GM10847 (cell line): ENCODE data around the gene ERVK3-1.
A peak's percentile ranks its signal among the peaks of the same experiment; 100 is the strongest.

Experiments used
- POLR2A ChIP-seq: IDR thresholded peaks from 2 replicates; pipeline ENCODE4 v1.6.1; 2011; ENCODE audit not compliant: insufficient read length; ENCODE audit errors: extremely low read depth

Gene ERVK3-1

DNA sequence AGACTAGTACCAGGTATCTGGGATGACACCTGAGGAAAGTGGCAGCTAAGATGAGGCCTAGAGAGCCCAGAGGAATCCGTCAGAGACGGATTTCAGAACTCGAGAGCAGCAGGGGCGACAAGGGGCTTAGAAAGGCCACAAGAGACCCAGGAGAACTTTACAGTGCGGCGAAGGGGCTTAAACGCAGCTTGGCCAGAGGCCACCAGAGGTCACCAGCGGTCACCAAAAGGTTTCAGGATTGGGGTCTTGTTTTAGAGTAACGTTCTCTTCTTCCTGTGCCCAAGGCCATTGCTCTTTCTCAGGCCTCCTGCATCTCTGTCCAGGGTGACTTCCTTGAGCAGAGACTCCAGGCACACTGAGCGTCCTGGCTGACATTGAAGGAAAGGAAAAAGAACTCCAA is 23.8 kb downstream of the ERVK3-1 start:
- TF ChIP-seq POLR2A, result no peak

DNA sequence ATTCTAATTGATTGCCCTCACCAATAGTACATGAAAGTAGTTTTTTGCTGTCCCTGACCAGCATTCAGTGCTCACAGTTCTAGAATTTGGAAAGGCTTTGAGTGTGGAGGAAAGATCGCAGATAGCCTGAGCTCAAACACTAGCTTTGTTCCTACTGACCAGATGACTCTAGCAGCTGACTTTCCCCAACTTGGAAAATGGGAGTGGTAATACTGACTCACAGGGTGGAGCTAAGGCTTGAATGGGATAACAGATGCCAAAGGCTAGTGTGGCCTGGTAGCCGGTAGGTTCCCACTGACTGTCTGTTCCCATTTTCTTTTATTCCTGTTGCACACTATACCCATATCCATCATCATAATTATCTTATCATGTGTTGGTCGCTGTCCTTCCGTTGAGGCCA is 25.3 kb downstream of the ERVK3-1 start:
- TF ChIP-seq POLR2A, result no peak

DNA sequence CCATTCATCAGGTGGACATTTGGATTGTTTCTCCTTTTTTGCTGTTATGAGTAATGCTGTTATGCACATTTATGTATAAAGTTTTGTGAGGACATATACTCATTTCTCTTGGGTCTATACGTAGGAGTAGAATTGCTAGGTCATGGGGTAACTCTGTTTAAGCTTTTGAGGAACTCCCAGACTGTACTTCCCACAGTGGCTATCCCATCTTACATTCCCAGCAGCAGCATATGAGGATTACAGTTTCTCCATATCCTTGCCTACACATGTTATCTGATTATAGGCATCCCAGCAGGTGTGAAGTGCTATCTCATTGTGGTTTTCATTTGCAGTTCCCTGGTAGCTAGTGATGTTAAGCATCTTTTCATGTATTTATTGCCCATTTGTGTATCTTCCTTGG is 27.5 kb downstream of the ERVK3-1 start:
- no peak for TF ChIP-seq POLR2A

DNA sequence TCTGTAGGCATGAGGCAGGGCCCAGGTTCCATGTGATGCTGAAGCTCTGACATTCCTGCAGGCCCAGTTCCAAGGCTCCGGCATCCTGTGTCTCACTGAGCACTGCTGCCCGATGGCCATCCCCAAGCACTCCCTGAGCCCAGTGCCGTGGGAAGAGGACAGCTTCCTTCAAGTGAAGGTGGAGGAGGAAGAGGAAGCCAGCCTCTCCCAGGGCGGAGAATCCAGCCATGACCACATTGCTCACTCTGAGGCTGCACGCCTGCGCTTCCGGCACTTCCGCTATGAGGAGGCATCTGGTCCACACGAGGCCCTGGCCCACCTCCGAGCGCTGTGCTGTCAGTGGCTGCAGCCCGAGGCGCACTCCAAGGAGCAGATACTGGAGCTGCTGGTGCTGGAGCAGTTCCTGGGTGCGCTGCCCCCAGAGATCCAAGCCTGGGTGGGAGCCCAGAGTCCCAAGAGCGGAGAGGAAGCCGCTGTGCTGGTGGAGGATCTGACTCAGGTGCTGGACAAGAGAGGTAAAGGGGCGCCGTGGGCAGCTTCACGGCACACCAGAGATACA is 29.6 kb downstream of the ERVK3-1 start:
- no peak for TF ChIP-seq POLR2A

DNA sequence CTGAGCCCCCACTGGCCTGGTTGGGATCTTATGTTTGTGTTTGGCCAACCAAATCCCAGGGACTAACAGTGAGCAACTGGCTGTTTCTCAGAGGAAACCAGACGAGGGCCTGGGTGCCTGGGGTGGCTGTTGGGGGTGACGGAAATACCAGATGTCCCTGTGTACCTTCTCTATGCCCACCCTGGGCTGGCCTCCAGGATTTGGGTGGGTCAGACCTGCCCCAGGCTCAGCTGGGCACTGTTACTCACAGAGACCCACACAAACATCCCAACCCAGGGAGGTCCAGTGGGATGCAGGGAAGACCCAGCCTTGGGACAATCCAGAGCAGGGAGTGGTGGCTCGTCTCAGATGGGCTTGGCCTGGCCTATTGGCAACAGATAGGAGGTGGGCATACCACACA is 30.5 kb downstream of the ERVK3-1 start:
- TF ChIP-seq POLR2A, result no peak

DNA sequence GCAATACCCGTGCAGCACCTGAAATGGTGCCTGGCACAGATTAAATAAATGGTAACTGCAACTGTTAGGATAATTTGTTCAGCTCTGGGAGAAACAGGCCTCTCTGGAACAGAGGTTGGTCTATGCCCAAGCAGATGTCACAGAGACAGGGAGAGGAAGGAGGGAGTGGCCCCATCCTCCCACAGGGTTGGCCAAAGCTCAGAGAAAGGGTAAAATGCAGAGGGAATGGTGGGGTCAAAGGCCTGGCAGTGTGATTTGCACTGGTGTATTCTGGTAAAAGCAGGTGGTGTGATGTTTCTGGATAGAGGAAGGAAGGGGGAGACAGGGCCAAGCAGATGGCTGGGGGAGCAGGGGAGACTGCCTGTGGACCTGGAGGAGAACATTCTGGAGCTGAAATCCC is 31.0 kb downstream of the ERVK3-1 start:
- no peak for TF ChIP-seq POLR2A

DNA sequence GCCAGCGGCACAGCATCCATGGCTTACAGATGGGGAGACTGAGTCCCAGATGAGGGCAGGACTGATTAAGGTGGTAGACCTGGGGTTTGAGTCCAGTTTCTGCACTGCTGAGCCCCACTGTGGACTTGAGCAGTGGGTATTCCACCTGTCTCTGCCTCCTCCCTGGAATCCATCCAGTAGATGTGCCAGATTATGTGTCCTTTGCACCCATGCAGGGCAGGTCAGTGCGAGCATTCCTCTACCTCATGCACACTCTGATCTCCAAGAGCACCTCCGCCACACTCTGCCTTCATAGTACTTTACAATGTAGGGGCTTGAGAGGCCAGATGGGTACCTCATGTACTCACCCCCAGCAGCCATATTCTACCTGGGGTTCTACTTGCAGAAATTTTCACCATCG is 31.6 kb downstream of the ERVK3-1 start:
- TF ChIP-seq POLR2A, result no peak

DNA sequence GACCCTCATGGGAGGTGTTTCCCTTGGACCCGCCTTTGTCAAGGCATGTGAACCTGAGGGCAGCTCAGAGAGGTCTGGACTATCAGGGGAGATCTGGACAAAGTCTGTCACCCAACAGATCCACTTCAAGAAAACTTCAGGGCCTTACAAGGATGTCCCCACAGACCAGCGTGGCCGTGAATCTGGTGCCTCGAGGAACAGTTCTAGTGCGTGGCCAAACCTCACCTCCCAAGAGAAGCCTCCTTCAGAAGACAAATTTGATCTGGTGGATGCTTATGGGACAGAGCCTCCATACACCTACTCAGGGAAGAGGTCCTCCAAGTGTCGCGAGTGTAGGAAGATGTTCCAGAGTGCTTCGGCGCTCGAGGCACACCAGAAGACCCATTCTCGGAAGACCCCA is 33.2 kb downstream of the ERVK3-1 start:
- no peak for TF ChIP-seq POLR2A

DNA sequence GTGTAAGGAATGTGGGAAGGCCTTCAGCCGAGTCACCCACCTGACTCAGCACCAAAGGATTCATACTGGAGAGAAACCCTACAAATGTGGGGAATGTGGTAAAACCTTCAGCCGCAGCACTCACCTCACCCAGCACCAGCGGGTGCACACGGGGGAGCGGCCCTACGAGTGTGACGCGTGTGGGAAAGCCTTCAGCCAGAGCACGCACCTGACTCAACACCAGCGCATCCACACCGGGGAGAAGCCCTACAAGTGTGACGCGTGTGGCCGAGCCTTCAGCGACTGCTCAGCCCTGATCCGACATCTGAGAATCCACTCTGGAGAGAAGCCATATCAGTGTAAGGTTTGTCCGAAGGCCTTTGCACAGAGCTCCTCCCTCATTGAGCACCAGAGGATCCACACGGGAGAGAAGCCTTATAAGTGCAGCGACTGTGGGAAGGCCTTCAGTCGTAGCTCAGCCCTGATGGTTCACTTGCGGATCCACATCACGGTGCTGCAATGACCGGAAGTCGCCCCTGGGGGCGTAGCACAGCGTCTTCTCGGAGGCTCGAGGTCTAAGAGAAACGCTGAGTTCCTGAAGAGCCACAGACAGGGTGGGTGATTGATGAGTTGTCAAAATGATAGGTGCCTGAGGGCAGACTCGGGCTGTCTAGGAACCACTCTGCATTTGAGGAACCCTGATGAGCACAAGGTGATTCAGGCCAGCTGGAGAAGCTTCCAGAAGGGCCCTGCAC is 33.8 kb downstream of the ERVK3-1 start:
- no peak for TF ChIP-seq POLR2A

DNA sequence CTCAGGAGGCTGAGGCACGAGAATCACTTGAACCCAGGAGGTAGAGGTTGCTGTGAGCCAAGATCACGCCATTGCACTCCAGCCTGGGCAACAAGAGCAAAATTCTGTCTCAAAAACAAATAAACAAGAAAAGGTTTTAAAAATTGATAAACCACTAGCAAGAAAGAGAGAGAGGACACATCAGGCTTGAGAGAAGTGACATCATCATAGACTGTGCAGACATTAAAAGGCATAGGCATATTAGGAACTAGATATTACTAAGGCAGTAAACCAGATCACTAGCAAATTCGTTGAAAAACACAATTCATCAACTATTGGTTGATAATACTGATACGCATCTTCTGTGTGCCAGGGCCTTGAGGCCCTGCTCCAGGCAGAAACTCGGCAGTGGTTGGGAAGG is 40.4 kb downstream of the ERVK3-1 start:
- no peak for TF ChIP-seq POLR2A

DNA sequence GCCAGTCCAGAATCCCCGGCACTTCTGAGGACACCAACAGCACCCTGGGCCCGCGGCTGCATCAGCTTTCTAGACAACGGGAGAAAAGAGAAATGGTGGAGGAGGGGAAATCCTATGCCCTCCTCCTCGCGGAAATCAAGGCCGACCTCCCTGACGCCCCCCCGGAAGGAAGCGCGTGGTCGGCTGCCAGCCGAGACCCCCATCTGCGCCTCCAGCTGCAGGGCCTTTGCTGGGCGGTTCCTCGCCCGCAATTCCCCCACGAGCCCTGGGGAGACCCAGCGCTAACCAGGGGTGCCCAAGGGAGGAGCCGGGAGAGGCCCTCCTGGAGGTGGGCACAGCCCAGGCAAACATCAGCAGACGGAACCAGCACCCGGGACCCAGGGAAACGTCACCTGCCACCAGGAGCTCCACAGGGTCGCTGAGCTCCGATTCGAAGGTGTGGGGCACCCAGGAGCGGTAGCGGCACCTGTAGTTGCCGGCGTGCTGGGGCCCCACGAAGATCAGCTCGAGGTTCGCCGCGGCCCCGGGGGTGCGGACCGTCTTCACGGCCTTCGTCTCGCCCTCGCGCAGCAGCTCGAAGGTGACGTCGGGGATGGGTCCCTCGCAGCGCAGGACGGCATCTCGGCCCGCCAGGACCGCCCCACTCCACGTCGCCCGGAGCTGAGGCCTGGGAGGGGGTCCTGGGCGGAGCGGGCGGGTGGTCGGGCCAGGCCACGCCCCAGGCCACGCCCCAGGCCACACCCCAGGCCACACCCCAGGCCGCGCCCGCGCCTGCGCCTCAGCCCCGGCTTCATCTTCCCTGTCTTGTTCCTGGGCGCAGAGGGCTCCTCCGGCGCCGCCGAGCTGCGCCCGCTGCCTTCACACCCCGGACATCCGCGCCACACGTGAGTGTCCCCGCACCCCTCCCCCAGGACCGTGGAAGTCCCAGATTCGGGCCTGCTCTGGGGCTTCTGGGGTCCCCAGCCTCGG is 42.1 kb downstream of the ERVK3-1 start:
- peak; percentile 76 for TF ChIP-seq POLR2A

DNA sequence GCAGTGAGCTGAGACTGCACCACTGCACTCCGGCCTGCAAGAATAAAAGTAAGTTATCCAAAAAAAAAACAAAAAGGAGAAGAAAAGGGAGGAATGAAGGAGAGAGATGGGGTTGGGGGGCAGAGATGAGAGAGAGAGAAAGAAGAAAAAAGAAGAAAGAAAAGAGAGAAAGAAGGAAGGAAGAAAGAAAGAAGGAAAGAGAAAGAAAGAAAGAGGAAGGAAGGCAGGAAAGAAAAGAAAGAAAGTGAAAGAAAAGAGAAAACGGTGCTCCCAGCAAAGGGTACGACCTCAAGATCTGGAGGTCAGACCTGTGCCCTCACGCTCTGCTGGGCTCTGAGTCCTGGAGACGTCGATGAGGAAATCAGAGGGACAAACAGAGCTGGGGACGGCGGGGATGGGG is 44.4 kb downstream of the ERVK3-1 start:
- TF ChIP-seq POLR2A, result no peak

DNA sequence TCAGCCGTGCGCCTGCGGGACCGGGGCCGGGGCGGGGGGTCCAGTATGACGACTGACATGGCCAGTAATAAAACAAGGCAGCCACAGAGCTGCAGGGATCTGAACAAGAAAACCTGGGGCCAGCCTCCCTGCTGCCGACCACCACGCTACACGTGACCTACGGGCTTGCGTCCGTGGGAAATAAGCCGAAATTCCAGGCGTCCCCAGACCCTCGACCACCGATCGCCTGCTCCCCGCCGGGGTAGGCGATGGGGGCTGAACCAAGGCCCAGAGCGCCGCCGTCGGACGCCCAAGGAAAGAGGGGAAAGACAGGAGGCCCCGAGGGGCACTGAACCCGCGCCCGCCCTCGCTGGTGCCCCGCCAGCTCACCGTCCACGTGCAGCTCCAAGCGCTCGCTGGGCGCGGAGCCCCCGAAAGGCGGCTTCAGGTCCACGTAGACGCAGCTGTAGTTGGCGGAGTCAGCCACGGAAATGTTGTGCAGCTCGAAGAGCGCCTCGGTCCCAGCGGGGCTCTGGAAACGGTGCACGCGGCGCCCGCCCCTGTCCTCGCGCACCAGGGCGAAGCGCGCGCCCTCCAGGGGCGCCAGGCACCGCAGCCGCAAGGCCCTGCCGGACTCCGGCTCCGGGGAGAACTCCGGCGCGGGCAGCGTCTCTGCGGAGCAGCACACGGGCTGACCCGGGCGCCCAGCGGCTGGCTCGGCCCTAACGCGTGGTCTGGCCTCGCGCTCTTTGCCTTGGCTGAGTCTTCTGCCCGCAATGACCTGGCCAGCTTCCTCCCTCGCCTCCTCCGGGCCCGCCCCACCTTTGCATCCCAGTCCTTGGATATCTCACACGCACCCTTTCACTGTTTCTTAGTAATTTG is 45.1 kb downstream of the ERVK3-1 start:
- no peak for TF ChIP-seq POLR2A

DNA sequence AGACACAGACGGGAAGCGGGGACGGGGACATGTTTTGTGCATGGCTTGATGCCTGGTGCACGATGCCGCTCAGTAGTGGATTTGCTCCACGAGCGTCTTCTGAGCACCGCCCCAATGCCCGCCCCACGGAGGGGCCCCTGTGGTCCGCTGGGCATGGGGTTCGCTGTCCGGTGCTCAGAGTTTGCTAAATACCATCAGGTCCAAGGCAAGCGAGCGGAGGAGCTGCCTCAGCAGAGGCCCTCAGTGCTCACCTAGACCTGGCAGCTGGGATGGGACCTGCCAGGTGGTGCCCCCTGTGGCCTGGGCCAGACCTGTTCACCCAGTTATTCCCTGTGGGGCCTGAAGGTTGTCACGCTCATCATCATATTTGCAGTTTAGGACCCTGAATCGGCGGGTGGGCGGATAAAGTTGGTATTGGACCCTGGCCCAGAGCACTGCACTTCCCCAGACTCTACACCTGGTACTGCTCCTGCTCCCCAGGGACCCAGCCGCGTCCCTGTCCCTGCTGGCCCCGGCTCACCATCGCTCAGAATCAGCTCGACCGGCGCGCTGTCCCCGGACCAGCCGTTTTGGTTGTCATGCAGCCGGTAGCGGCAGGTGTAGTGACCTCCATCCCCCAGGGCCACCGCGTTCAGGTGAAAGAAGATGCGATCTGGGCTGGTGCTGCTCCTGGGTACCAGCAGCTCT is 45.8 kb downstream of the ERVK3-1 start:
- TF ChIP-seq POLR2A, result no peak

DNA sequence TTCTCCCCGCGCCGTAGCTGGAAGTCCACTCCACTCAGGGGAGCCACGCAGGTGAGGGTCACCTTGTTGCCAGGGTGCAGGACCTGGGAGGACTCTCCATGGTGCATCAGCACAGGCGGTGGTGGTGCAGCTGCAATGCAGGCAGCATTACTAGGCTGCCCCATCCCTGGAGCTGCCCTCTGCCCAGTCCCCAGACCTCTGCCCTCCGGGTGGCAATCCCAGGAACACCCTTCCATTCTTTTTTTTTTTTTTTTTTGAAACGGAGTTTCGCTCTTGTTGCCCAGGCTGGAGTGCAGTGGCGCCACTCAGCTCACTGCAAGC is 46.3 kb downstream of the ERVK3-1 start:
- no peak for TF ChIP-seq POLR2A
